ENCODE results near the gene CEP97.
"Not testable (repeated sequence)": the region's sequence is repeated elsewhere in the genome, so short reads cannot be mapped to it uniquely, and the experiment has no call there.

CEP97 gene

DNA sequence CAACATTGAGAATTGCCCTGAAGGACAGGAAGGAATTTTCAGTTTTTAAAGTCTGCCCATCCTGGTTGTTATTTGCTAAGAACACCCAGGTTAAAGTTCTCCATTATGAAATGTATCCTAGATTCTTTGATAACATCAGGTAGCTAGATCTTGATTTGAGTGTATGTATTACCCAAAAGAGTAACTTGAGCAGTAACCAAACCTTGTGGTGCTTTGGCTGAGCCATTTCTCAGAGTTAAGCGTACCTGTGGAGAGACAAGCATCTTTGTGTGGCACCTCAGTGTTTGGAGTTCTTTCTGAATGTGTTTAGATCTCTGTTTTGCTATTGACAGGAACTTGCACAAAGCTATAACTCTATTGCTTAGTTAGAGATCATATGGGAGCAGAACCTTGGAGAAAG lies 20.4 kb downstream of the CEP97 start:
- TF ChIP-seq, protein P1, sequence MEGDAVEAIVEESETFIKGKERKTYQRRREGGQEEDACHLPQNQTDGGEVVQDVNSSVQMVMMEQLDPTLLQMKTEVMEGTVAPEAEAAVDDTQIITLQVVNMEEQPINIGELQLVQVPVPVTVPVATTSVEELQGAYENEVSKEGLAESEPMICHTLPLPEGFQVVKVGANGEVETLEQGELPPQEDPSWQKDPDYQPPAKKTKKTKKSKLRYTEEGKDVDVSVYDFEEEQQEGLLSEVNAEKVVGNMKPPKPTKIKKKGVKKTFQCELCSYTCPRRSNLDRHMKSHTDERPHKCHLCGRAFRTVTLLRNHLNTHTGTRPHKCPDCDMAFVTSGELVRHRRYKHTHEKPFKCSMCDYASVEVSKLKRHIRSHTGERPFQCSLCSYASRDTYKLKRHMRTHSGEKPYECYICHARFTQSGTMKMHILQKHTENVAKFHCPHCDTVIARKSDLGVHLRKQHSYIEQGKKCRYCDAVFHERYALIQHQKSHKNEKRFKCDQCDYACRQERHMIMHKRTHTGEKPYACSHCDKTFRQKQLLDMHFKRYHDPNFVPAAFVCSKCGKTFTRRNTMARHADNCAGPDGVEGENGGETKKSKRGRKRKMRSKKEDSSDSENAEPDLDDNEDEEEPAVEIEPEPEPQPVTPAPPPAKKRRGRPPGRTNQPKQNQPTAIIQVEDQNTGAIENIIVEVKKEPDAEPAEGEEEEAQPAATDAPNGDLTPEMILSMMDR (IDR thresholded peaks at IDR 0.05; ENCODE audit: insufficient read depth, low read length, missing control alignments): no peak
- ChIA-PET POLR2A (no interaction called here), CTCF (no interaction called here)
- DNase-seq (ENCODE audit: low read depth, low spot score): no peak
- no peak overlapping the region for H3K4me3 ChIP-seq (ENCODE audit: low read depth, low read length)

DNA sequence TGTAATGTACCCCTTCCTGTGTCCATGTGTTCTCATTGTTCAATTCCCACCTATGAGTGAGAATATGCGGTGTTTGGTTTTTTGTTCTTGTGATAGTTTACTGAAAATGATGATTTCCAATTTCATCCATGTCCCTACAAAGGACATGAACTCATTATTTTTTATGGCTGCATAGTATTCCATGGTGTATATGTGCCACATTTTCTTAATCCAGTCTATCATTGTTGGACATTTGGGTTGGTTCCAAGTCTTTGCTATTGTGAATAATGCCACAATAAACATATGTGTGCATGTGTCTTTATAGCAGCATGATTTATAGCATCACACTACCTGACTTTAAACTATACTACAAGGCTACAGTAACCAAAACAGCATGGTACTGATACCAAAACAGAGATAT lies 21.5 kb downstream of the CEP97 start:
- DNase-seq (ENCODE audit: low read depth, low spot score); H3K4me3 ChIP-seq (ENCODE audit: low read depth, low read length); POLR2A ChIA-PET; CTCF ChIA-PET: not testable (repeated sequence)

DNA sequence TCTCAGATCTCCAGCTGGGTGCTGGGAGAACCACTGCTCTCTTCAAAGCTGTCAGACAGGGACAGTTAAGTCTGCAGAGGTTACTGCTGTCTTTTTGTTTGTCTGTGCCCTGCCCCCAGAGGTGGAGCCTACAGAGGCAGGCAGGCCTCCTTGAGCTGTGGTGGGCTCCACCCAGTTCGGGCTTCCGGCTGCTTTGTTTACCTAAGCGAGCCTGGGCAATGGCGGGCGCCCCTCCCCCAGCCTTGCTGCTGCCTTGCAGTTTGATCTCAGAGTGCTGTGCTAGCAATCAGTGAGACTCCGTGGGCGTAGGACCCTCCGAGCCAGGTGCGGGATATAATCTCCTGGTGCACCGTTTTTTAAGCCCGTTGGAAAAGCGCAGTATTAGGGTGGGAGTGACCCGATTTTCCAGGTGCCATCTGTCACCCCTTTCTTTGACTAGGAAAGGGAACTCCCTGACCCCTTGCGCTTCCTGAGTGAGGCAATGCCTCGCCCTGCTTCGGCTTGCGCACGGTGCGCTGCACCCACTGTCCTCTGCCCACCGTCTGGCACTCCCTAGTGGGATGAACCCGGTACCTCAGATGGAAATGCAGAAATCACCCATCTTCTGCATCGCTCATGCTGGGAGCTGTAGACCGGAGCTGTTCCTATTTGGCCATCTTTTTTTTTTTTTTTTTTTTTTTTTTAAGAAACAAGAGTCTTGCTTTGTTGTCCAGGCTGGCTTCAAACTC lies 29.1 kb downstream of the CEP97 start:
- H3K4me3 ChIP-seq (ENCODE audit: low read depth, low read length); POLR2A ChIA-PET; DNase-seq (ENCODE audit: low read depth, low spot score); CTCF ChIA-PET: not testable (repeated sequence)

DNA sequence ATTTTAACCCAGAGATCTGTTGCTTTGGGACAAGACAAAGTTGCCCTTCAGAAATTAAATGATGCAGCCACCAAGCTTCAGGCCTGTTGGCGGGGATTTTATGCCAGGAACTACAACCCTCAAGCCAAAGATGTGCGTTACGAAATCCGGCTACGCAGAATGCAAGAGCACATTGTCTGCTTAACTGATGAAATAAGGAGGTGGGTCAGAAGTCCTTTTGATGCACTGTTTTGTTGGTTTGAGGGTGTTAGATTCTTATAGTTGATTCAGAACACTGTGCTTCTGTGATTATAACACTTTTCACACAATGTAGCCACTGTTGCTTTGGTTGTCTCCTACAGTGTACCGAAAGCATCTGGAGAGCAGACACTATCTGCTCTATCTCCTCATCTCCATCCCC lies 33.8 kb downstream of the CEP97 start:
- ChIA-PET CTCF (no interaction called here), POLR2A (no interaction called here)
- no peak for DNase-seq (ENCODE audit: low read depth, low spot score)
- TF ChIP-seq, protein P1 (IDR thresholded peaks at IDR 0.05; ENCODE audit: insufficient read depth, low read length, missing control alignments): no peak
- H3K4me3 ChIP-seq (ENCODE audit: low read depth, low read length): no peak overlapping the region

DNA sequence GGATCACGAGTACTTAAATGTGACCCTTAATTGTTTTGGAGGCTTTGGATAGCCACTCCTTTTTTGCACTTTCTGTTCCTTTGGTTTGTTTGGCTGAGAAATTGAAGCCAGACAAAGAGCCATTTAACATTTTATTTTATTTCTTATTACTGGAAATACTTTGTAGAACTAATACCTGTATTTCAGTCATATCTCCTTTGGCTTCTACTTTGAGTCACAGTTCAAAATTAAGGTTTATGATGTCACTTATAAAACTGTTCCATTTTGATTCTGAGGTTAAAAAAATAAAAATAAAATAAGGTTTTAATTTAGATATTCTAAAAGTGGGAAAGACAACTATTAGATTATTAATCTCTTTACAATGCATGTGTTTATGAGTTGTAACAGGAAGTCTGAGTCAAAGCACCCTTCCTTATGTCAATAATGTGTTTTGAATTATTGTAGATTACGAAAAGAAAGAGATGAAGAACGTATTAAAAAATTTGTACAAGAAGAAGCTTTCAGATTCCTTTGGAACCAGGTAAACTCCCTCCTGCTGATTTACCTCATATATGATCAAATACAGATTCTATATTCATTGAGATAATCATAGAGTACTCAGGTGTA lies 37.7 kb downstream of the CEP97 start:
- TF ChIP-seq, protein P1 (IDR thresholded peaks at IDR 0.05; ENCODE audit: insufficient read depth, low read length, missing control alignments): no peak
- no peak overlapping the region for H3K4me3 ChIP-seq (ENCODE audit: low read depth, low read length)
- DNase-seq (ENCODE audit: low read depth, low spot score): no peak
- ChIA-PET CTCF (no interaction called here), POLR2A (no interaction called here)

DNA sequence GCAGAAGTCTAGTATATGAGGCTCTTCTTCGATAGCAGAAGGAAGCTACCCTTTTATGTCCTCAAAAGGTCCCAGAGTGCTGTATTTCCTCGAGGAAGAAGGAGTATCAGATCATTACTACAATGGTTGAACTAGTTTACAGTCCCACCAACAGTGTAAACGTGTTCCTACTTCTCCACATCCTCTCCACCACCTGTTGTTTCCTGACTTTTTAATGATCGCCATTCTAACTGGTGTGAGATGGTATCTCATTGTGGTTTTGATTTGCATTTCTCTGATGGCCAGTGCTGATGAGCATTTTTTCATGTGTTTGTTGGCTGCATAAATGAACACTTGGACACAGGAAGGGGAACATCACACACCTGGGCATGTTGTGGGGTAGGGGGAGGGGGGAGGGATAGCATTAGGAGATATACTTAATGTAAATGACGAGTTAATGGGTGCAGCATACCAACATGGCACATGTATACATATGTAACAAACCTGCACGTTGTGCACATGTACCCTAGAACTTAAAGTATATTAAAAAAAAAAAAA lies 53.4 kb downstream of the CEP97 start:
- H3K4me3 ChIP-seq (ENCODE audit: low read depth, low read length); DNase-seq (ENCODE audit: low read depth, low spot score); CTCF ChIA-PET; POLR2A ChIA-PET: not testable (repeated sequence)

DNA sequence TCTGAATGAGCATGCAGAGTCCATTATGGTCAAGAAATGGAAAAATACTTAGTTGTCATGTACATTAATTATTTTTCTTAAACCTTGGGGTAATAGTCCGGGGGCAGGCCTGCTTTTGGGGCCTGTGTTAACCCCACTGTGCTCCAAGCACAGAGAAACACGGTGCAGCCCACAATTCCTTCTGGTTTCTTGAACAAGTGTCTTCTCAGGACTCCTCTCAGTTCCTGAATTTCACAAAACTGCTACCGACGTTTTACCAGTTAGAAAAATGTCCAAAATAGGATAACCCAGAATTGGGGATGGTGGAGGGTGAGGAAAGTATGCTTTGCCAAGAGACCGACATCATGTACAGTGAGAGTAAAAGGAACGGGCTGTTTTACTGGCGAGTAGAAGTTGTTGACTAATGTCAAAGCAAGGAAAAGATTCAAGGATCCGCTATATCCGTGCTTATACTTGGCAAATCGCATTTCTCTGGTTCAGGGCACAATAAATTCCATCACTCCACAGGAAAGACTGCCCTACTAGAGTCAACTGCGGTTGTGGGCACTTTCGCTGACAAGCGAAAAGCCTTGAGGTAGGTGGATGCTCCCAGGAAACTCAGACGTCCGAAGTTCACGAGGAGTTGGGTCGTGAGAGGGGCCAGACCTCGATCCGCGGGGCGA lies 54.1 kb downstream of the CEP97 start:
- H3K4me3 ChIP-seq (ENCODE audit: low read depth, low read length): peak overlapping the region; percentile 93
- ChIA-PET POLR2A (interaction anchor here (1.0 to 1.7 kb wide), 2 partner anchors 71 to 103 kb away, joined by 3 to 7 read pairs; partner anchors contain the start of gene NFKBIZ), CTCF (interaction anchor here (1.4 to 3.2 kb wide), 2 partner anchors 24 to 447 kb away, joined by 4 to 13 read pairs; no protein-coding TSS in a partner anchor)
- no peak for DNase-seq (ENCODE audit: low read depth, low spot score)
- TF ChIP-seq, protein P1 (IDR thresholded peaks at IDR 0.05; ENCODE audit: insufficient read depth, low read length, missing control alignments): no peak
